Measurements from ENCODE around the gene FNIP1. TPM values are rescaled to one million over a fixed set of nuclear protein-coding genes. Genes with fewer than 3 reads are reported as not detected.
A peak's percentile ranks its signal among the peaks of the same experiment; 100 is the strongest.

The FNIP1 gene
- total RNA-seq, 2 donors from 2014 or later, result 19.9 to 25.6 TPM

DNA sequence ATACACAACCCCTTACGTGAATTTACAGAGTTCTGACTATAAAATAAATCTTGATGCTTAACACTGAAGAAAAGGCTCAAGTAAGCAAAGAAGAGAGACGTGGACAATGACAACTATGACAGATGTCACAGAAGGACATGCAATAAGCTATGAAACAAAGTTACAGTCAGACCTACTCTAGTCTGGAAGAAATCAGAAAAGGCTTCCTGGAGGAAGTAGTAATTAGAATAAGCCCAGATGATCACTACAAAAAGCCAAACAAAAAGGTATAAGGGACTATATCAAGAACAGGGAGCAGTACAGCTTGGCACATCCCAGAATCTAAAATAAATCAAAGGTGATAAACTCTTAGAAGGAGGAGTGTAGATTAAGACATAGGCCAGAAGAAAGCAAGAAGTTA is 6.3 kb downstream of the FNIP1 start:
- no peak overlapping the region for H3K4me3 Mint-ChIP-seq
- H3K4me1 ChIP-seq (ENCODE audit: control insufficient read depth, insufficient read depth, low read length), result peaks cover 8% of the 10 kb centered on the region
- no peaks in the 10 kb centered on the region for H3K27me3 ChIP-seq (ENCODE audit: control insufficient read depth, insufficient read depth, low read length, poor library complexity, severe bottlenecking)
- H3K4me1 Mint-ChIP-seq, result peaks cover 18% of the 10 kb centered on the region
- H3K9ac ChIP-seq (ENCODE audit: extremely low read depth, low read length, poor library complexity, severe bottlenecking), result no peak overlapping the region
- H3K27ac ChIP-seq (ENCODE audit: low read depth, low read length), result no peak overlapping the region
- no peak overlapping the region for H3K4me3 ChIP-seq (ENCODE audit: low read length)
- no peaks in the 10 kb centered on the region for H3K9me3 ChIP-seq (ENCODE audit: control insufficient read depth, low read length)
- WGBS, 2 experiments (ENCODE audit: insufficient coverage in 1 of 2, insufficient read length in 1 of 2), result 86 to 93% methylated on average over 1 to 2 of the region's 2 CpGs
- TF ChIP-seq, protein P1, sequence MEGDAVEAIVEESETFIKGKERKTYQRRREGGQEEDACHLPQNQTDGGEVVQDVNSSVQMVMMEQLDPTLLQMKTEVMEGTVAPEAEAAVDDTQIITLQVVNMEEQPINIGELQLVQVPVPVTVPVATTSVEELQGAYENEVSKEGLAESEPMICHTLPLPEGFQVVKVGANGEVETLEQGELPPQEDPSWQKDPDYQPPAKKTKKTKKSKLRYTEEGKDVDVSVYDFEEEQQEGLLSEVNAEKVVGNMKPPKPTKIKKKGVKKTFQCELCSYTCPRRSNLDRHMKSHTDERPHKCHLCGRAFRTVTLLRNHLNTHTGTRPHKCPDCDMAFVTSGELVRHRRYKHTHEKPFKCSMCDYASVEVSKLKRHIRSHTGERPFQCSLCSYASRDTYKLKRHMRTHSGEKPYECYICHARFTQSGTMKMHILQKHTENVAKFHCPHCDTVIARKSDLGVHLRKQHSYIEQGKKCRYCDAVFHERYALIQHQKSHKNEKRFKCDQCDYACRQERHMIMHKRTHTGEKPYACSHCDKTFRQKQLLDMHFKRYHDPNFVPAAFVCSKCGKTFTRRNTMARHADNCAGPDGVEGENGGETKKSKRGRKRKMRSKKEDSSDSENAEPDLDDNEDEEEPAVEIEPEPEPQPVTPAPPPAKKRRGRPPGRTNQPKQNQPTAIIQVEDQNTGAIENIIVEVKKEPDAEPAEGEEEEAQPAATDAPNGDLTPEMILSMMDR (conservative IDR thresholded peaks at IDR 0.05), result no peak
- H3K36me3 ChIP-seq (ENCODE audit: control insufficient read depth, insufficient read depth, low read length), result no peaks in the 10 kb centered on the region
- H3K27me3 Mint-ChIP-seq (ENCODE audit: insufficient read depth), result no peaks in the 10 kb centered on the region
- DNase-seq, result no peak
- H3K27ac Mint-ChIP-seq, result no peak overlapping the region
- H3K36me3 Mint-ChIP-seq (ENCODE audit: low read depth), result peaks cover 15% of the 10 kb centered on the region
- H3K9me3 Mint-ChIP-seq, result no peaks in the 10 kb centered on the region

DNA sequence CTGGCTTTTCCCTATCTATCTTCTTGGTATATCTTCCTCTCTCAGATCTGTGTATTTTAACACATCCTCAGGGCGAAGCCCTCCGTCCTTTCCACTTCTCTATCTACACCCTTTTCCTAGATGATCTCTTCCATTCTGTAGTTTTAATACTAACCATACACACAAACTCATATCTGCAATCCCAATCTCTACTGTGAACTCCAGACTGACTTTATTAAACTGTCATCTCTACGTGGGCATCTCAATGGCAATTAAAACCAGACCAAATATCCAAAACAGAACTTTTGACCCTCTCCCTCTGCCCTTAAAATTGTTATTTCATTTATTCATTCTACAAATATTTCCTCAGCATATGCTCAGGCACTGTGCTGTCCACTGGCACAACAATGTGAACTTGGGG is 7.1 kb downstream of the FNIP1 start:
- no peak overlapping the region for H3K27ac ChIP-seq (ENCODE audit: low read depth, low read length)
- H3K36me3 ChIP-seq (ENCODE audit: control insufficient read depth, insufficient read depth, low read length), result no peaks in the 10 kb centered on the region
- Mint-ChIP-seq H3K27me3 (ENCODE audit: insufficient read depth) (no peaks in the 10 kb centered on the region), H3K27ac (no peak overlapping the region), H3K9me3 (no peaks in the 10 kb centered on the region), H3K4me3 (no peak overlapping the region), H3K36me3 (ENCODE audit: low read depth) (peaks cover 15% of the 10 kb centered on the region), H3K4me1 (peaks cover 13% of the 10 kb centered on the region)
- peaks cover 8% of the 10 kb centered on the region for H3K4me1 ChIP-seq (ENCODE audit: control insufficient read depth, insufficient read depth, low read length)
- DNase-seq, result no peak
- H3K9ac ChIP-seq (ENCODE audit: extremely low read depth, low read length, poor library complexity, severe bottlenecking), result no peak overlapping the region
- TF ChIP-seq, protein P1 (conservative IDR thresholded peaks at IDR 0.05), result no peak
- no peak overlapping the region for H3K4me3 ChIP-seq (ENCODE audit: low read length)
- no peaks in the 10 kb centered on the region for H3K27me3 ChIP-seq (ENCODE audit: control insufficient read depth, insufficient read depth, low read length, poor library complexity, severe bottlenecking)
- 90% methylated on average over 3 of the region's 3 CpGs for WGBS, 2 experiments (ENCODE audit: insufficient coverage in 1 of 2, insufficient read length in 1 of 2)
- H3K9me3 ChIP-seq (ENCODE audit: control insufficient read depth, low read length), result no peaks in the 10 kb centered on the region

DNA sequence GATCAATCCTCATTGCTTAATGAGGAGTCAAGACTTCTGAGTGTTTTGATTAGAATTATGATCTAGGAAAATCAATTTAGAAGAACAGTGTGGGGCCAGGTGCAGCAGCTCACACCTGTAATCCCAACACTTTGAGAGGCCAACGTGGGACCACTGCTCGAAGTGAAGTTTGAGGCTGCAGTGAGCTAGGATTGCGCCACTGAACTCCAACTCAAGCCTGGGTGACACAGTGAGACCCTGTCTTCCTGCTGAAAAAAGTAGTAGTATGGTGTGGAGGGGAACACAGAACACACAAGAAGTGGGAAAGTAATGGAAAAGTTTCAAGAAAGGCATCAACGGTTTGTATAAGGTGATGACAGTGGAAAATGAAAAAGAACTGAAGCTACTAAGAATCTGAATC is 9.1 kb downstream of the FNIP1 start:
- H3K27ac ChIP-seq (ENCODE audit: low read depth, low read length), result no peak overlapping the region
- H3K36me3 ChIP-seq (ENCODE audit: control insufficient read depth, insufficient read depth, low read length), result no peaks in the 10 kb centered on the region
- WGBS, 2 experiments (ENCODE audit: insufficient coverage in 1 of 2, insufficient read length in 1 of 2), result 92 to 95% methylated on average over 4 of the region's 4 CpGs
- no peak for DNase-seq
- Mint-ChIP-seq H3K27ac (no peak overlapping the region), H3K27me3 (ENCODE audit: insufficient read depth) (no peaks in the 10 kb centered on the region), H3K4me1 (peaks cover 16% of the 10 kb centered on the region), H3K9me3 (no peaks in the 10 kb centered on the region), H3K4me3 (no peak overlapping the region), H3K36me3 (ENCODE audit: low read depth) (peaks cover 6% of the 10 kb centered on the region)
- H3K4me1 ChIP-seq (ENCODE audit: control insufficient read depth, insufficient read depth, low read length), result peaks cover 8% of the 10 kb centered on the region
- H3K9ac ChIP-seq (ENCODE audit: extremely low read depth, low read length, poor library complexity, severe bottlenecking), result no peak overlapping the region
- H3K9me3 ChIP-seq (ENCODE audit: control insufficient read depth, low read length), result no peaks in the 10 kb centered on the region
- peak overlapping the region; percentile 15 for H3K4me3 ChIP-seq (ENCODE audit: low read length)
- H3K27me3 ChIP-seq (ENCODE audit: control insufficient read depth, insufficient read depth, low read length, poor library complexity, severe bottlenecking), result no peaks in the 10 kb centered on the region
- TF ChIP-seq, protein P1 (conservative IDR thresholded peaks at IDR 0.05), result no peak
